GM19468 (cell line): ENCODE data around the gene ERC2.
"Not testable (repeated sequence)": the region's sequence is repeated elsewhere in the genome, so short reads cannot be mapped to it uniquely, and the experiment has no call there.

Experiments used
- ATAC-seq: cut with Tn5 transposase; IDR thresholded peaks from one replicate; pipeline ENCODE4 v1.9.1; 2021; ENCODE audit warnings: mild to moderate bottlenecking, moderate library complexity, moderate number of reproducible peaks; ENCODE audit not compliant: unreplicated experiment; ENCODE audit errors: extremely low read depth

Gene ERC2

GRCh38 chr3:56269755-56270535, 198.3 kb downstream of the ERC2 start:
- no peak for ATAC-seq

DNA sequence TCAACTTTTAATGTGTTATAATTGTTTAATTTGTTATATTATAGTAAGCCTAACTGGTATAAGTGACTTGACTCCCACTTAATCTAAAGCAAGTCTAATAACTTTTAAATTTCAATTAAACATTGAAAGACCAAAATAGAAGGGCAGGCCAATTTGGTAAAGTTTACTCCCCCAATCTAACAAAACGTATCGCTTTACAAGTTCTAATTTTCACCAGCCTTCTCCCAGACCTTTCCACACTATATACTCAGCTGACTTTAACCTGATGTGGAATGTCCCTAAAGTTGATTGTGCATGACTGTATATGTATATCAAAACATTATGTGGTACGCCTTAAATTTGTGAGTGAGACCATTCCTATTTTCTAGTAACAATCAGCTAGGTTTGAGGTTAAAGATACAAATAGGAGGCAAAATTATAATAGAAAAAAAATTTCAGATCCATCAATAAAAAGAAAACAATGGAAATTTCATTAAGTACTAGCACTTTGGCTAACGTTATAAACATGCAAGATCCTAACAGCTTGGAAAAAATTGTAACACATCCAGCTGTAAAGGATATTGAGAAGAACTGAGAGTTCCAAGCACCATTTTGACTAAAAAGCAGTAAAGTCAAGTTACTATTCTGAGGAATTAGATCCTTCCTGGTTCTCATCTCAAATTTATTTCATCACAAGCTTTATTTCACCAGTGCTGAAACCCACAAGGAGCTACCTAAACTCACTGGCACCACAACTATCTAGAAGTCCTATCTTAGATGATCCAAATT, 199.5 kb downstream of the ERC2 start:
- ATAC-seq: no peak

DNA sequence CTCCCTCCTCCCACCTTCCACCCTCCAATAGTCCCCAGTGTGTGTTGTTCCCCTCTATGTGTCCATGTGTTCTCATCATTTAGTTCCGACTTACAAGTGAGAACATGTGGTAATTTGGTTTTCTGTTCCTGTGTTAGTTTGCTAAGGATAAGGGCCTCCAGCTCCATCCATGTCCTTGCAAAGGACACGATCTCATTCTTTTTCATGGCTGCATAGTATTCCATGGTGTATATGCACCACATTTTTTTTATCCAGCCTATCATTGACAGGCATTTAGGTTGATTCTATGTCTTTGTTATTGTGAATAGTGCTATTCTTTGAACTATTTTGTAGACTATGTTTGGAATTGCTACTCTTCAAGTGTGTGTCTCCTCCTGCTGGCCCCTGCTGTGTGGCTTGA, 206.4 kb downstream of the ERC2 start:
- ATAC-seq: not testable (repeated sequence)

DNA sequence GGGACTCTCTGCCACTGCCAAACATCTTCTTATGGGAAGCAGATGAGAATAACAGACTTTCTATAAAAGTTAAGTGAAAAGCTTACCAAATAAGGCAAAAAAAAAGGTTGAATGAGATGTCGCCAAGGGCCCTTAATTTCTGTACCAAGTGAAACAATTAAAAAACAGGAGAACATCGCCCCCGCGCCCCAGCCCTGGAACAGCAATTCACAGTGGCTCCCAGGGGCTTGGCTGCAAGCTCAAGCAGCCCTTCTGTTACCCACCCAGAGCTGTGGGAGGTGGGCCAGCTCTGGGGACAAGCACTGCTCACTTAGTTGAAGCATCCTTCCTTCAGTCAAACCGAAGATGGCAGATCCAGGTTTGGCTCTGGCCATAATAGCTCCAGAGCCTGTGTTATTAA, 208.0 kb downstream of the ERC2 start:
- no peak for ATAC-seq

DNA sequence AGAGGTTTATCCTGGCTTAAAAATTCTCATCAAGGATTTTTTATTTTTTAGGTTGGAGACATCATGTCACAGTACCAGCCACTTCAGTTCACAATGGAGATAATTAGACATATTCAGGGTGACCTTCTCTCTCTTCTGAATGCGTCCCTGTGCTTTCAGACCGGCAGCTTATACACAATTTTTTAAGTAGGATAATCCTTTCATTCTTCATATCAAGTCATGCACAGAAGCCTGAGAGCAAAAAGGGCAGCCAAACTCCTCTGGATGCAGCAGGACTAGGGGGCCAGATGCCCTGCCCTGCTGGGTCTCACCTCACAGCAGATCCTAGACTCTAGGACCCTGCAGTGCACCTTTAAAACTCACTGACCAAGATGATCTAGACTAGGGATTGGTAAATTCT, 210.4 kb downstream of the ERC2 start:
- no peak for ATAC-seq

GRCh38 chr3:56254835-56255234, 213.4 kb downstream of the ERC2 start:
- ATAC-seq: no peak

- no peak for ATAC-seq
Observed at GRCh38 chr3:56253941-56254665, 214.2 kb downstream of the ERC2 start.

DNA sequence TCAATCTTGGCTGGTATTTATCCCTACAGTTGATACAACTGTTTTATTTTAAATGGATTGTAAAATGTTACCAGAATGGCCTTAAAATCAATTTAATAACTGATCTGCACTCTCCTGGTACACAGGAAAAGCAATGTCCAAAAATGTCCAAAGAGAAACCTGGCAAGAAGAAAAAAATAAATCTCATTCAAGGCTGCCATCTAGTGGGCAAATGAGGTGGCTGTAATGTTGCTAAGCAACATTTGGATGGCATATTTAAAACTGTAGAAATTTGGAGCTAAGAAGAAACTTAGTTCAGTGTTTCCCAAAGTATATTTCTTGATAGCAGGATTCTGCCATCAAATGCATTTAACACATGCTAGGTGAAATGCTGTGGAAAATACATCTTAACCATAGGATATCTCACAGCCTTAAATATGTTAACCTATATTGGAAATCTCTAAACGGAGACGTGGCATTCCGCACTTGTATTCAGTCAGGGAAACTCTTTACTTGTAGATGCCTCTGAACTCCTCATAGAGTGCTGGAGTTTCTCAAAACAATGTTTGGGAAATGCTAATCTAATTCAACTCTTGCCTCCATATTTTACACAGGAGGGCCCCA, 216.8 kb downstream of the ERC2 start:
- ATAC-seq: no peak

DNA sequence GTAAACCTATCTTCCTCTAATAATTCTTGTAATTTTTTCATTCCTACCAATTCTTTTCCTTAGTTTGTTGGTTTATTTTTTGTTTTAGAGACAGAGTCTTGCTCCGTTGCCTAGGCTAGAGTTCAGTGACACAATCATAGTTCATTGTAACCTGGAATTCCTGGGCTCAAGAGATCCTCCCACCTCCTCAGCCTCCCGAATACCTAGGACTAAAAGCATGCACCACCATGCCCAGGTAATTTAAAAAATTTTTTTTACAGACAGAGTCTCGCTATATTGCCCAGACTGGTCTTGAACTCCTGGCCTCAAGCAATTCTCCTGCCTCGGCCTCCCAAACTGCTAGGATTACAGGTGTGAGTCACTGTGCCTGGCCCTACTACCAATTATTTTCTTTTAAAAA, 220.2 kb downstream of the ERC2 start:
- ATAC-seq: no peak

DNA sequence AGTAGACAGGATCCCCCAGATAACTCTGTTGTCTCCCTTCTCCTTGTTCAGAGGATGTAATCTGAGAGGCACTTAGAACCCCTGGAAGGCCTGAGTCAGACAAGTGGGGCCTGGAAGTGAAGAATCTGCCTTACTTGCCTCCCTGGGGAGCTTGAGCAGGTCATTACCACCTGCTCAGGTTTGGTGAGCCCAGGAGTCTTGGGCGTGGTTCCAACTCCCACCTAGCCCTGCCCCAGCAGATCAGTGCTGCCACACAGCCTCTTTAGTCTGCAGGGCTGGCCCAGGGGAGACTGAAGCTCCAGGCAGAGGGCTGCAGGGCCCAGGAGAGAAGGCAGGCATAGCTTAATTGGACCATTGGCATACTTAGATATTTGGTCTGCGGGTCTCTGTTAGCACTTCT, 230.0 kb downstream of the ERC2 start:
- ATAC-seq: no peak

DNA sequence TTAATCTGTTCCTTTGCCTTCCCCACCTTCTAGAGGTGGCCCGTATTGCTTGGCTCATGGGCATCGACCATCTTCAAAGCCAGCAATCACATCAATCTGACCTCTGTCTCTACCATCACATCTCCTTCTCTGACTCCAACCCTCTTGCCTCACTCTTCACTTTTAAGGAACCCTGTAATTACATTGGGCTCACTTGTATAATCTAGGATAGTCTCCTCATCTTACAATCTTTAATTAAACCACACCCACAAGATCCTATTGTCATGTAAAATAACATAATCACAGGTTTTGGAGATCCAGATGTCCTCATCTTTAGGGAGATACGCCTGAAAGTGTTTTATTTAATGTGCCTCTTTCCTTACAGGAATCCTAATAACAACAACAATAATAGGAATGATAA, 234.5 kb downstream of the ERC2 start:
- ATAC-seq: no peak

- ATAC-seq: no peak
Observed at GRCh38 chr3:56229311-56229710, 239.0 kb downstream of the ERC2 start.

GRCh38 chr3:56222866-56223265, 245.4 kb downstream of the ERC2 start:
- ATAC-seq: no peak

GRCh38 chr3:56219894-56220805, 248.1 kb downstream of the ERC2 start:
- ATAC-seq: no peak

DNA sequence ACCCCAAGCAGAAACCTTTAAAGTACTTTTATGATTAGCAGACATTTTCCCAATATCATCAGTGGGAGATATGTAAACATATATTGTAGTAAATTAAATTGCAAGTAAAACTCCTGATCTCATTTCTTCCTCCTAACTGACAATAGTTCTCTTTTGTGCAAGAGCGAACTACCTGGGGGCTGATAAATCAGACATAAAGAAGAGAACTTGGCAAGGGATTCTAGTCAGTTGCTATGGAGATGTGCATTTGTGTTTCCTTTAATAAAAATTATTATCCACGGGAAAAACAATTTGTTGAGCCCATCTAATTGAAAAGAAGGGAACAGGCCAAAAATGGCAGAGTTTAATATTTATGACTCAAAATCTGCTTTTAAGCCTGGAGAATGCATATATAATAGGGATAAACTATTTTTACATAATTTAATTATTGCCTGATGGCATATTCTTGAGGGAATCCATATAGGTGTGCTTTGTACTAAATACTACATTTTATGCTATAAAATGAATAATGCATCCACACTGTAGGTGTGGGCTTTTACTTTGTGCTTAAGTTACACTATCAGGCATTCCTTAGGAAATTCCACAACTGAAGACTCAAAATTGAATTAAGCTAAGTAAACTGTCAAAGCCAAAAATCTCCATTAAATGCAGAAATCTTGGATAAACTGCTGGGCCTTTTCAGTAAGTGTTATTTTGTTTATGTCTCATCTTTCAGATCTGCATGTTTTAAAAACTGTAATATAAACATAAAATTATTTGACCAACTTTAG, 258.1 kb downstream of the ERC2 start:
- ATAC-seq: no peak

DNA sequence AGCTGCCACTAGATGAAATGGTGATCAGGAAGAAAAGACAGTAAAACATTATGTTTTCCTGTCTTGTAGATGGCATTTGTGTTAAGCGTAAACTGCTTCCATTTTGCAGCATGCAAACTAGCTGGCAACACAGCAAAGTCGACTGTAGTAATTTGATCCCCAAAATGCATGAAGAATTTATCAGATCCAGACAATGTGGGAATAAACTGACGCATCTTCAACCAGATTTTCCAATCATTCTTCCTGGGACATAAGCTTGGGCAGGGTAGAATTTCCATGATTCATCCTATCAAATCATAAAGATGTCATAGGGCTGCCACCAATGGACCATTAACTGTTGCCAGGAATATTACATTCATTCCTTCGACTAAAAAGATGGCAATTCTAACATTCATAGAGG, 260.3 kb downstream of the ERC2 start:
- ATAC-seq: no peak

DNA sequence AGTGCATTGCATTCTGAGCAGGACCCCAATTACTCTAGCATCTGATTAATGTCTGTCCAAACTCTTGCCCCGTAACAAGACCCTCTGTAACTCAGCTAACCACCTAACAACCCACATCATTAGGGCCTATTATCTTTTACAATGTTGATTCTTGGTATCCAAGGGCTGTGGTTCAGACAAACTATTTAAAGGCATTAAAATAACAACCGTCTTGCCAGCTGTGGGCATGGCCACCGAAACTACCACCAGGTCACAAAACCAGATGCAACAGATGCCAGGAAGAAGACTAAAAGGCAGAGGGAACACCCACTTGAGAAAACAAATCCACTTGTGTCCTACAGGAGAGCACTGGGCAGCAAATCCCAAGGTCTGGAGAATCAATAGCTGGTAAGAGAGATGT, 262.9 kb downstream of the ERC2 start:
- ATAC-seq: no peak

GRCh38 chr3:56202997-56203396, 265.3 kb downstream of the ERC2 start:
- ATAC-seq: no peak

- no peak for ATAC-seq
Observed at GRCh38 chr3:56201407-56201806, 266.9 kb downstream of the ERC2 start.
